Epithelial cell of proximal tubule (primary cell): ENCODE results near the gene METTL21A. TPM values are rescaled to one million over a fixed set of nuclear protein-coding genes. Genes with fewer than 3 reads are reported as not detected.

Source experiments
- DNase-seq: peaks from one replicate; pipeline ENCODE4 v3.0.0-alpha.2; 2011; ENCODE audit warnings: low read depth
- H3K4me3 ChIP-seq: 2 replicates; pipeline ENCODE4 v1.5.1; 2011; ENCODE audit warnings: low read depth, mild to moderate bottlenecking, low read length
- total RNA-seq: library from RNA; depleted of rRNA; stranded (reverse); fragments of >200 nt; gene quantifications from 2 replicates; pipeline ENCODE4 v1.2.3, GENCODE V29; 2015
- TF ChIP-seq, protein P1 (sequence below): conservative IDR thresholded peaks from 2 replicates; pipeline ENCODE4 v1.5.1; 2012; ENCODE audit warnings: low read depth, mild to moderate bottlenecking, low read length

The METTL21A gene
- 43.6 and 48.0 TPM in 2 replicates for total RNA-seq

DNA sequence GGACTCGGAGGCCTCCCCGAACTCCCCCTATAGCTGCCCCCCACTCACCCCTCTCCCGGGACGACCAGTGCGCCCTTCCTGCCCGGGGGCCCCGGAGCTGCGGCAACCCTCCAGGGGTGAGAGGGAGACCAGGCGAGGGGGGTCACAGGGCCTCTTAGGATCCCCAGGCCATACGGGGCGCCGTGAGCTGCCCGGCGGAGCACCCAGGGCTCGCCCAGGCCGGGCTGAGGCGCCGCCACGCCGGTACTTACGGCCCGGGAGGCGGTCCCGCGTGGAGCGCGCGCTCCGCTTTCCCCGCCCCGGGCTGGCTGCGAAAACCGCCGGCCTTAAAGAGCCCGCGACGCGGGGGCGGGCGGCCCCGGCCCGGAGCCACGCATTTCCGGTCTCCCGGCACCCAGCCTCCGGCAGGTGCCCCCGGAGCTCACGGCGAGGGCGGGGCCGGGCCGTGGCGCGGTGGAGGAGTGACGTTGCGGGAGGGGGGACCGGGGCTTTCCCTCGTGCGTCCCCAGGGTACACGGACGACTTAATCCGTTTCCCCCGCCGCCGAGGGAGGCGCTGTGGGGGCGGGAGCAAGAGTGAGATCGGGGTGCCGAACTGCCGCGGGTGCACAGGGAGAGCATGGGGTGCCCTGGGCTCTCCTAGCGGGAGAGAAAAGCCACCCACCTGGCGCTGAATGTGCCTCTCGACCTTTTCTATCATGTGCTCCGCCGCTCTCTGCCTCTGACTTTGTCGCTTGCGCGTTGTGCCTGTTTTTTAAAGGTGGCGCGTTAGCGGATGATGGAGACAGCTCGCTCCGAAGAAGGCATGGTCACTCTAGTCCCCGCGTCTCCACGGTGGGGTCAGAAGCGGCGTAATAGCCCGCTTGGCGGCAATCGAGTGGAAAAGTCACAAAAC lies at the start of gene METTL21A:
Gene METTL21A (minus strand): TSS at position 381 of the 894 bp plus-strand sequence. CDS start 1,019 bp downstream, outside the sequence.
- TF ChIP-seq, protein P1, sequence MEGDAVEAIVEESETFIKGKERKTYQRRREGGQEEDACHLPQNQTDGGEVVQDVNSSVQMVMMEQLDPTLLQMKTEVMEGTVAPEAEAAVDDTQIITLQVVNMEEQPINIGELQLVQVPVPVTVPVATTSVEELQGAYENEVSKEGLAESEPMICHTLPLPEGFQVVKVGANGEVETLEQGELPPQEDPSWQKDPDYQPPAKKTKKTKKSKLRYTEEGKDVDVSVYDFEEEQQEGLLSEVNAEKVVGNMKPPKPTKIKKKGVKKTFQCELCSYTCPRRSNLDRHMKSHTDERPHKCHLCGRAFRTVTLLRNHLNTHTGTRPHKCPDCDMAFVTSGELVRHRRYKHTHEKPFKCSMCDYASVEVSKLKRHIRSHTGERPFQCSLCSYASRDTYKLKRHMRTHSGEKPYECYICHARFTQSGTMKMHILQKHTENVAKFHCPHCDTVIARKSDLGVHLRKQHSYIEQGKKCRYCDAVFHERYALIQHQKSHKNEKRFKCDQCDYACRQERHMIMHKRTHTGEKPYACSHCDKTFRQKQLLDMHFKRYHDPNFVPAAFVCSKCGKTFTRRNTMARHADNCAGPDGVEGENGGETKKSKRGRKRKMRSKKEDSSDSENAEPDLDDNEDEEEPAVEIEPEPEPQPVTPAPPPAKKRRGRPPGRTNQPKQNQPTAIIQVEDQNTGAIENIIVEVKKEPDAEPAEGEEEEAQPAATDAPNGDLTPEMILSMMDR = peak; percentile 48
- H3K4me3 ChIP-seq = peak within 1 kb of the TSS; percentile 79
- DNase-seq = no peak

DNA sequence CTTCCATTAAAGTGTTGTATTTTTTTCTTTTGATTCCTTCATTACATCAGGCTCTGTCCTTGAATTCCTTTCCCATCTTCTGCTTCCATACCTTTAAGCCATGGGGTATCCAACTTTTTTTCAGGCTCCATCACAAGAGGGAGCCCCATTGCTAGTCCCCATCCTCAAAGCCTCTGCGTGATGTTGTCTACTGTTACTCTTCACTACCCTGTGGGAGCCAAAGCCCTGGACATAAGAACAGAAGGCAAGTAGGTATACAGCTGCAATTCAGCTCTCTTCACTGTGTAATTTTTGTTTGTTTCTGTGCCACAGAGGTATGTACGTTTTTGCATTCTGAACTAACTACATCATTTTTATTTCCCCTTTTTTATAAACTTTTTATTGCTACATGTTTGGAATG lies 49.6 kb upstream of the METTL21A start:
- TF ChIP-seq, protein P1 = no peak
- no peak for DNase-seq
- no peak overlapping the region for H3K4me3 ChIP-seq

GRCh38 chr2:207674266-207674774 lies 49.1 kb upstream of the METTL21A start:
- TF ChIP-seq, protein P1 = no peak
- no peak for DNase-seq
- H3K4me3 ChIP-seq = no peak overlapping the region

DNA sequence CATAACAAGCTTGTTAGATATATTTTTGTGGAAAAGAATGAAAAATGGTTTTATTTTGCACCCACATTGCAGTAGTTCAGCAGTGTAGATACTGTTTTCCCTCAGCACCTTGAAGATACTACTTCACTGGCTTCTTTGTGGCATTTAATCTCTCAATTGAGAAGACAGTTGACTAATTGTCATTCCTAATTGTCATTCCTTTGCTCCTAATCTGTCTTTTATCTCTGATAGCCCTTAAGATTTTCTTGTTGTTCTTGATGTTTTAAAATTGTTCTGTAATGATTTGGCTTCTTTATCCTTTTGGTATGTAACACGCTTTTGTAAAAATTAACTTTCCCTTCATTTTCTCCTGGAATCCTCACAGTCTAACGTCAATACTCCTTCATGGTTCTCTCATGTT lies 48.2 kb upstream of the METTL21A start:
- no peak overlapping the region for H3K4me3 ChIP-seq
- TF ChIP-seq, protein P1 = no peak
- no peak for DNase-seq

DNA sequence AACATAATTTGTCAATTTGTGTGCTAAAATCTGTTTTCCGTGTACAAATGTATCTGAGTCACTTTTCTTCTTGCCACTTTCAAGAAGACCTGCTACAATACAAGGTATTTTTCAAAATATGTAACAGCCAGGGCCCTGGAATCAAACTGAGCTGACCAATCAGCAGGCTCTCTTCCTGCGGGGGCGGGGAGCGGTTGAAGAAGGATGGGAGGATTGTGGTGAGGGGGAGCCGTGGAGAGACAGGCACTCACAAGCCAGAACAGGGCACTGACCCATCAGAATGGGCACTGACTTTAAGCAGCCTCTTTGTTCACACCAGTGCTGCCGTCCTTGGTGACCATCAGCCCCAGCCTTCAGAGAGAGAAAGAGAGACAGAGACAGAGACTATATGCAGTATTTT lies 45.7 kb upstream of the METTL21A start:
- no peak overlapping the region for H3K4me3 ChIP-seq
- TF ChIP-seq, protein P1 = no peak
- DNase-seq = no peak

GRCh38 chr2:207663870-207664545 lies 38.8 kb upstream of the METTL21A start:
- H3K4me3 ChIP-seq = no peak overlapping the region
- DNase-seq = no peak
- TF ChIP-seq, protein P1 = no peak
